ENCODE results near the gene PPP6R2. TPM values are rescaled to one million over a fixed set of nuclear protein-coding genes. Genes with fewer than 3 reads are reported as not detected.

Gene PPP6R2
- total RNA-seq, 2 donors from 2014 or later, result 58.7 to 81.2 TPM

DNA sequence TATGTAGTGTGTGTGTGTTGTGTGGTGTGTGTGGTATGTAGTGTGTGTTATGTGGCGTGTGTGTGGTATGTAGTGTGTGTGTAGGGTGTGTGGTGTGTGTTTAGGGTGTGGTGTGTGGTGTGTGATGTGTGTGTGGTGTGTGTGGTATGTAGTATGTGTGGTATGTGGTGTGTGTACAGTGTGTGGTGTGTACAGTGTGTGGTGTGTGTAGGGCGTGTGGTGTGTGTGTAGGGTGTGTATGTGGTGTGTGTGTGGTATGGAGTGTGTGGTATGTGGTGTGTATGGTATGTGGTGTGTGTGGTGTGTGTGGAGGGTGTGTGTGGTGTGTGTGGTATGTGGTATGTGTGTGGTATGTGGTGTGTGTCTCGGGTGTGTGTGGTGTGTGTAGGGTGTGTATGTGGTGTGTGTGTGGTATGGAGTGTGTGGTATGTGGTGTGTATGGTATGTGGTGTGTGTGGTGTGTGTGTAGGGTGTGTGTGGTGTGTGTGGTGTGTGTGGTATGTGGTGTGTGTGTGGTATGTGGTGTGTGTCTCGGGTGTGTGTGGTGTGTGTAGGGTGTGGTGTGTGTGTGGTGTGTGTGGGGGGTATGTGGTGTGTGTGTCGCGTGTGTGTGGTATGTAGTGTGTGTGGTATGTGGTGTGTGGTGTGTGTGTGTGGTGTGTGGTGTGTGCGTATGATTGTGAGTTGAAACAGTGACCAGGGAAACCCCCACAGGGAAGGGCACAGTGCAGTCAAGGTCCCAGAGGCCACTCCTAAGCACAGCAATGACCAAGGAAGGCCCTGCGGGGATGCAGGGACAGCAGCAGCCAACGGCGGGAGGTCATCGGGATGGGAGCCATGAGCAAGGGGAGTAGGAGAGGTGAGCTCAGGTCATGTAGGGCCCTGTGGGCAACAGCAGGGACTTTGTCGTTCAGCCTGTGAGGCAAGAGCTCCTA, 2.9 kb upstream of the PPP6R2 start:
- WGBS, 2 experiments (ENCODE audit: insufficient coverage in 1 of 2, insufficient read length in 1 of 2), result 85% methylated on average over 9 of the region's 12 CpGs; no CpG with 5 or more reads in 1 of the 2 experiments
- H3K4me1 Mint-ChIP-seq, result no peaks in the 10 kb centered on the region
- H3K4me3 Mint-ChIP-seq, result no peak overlapping the region
- peaks cover 5% of the 10 kb centered on the region for H3K27me3 Mint-ChIP-seq (ENCODE audit: insufficient read depth)
- no peaks in the 10 kb centered on the region for H3K36me3 Mint-ChIP-seq (ENCODE audit: low read depth)
- H3K9me3 Mint-ChIP-seq, result no peaks in the 10 kb centered on the region
- no peak overlapping the region for H3K27ac Mint-ChIP-seq
- no peaks in the 10 kb centered on the region for H3K27me3 ChIP-seq (ENCODE audit: control insufficient read depth, insufficient read depth, low read length, poor library complexity, severe bottlenecking)
- H3K27ac ChIP-seq (ENCODE audit: low read depth, low read length), result no peak overlapping the region
- no peaks in the 10 kb centered on the region for H3K36me3 ChIP-seq (ENCODE audit: control insufficient read depth, insufficient read depth, low read length)
- H3K9me3 ChIP-seq (ENCODE audit: control insufficient read depth, low read length), result peaks cover 11% of the 10 kb centered on the region
- H3K9ac ChIP-seq (ENCODE audit: extremely low read depth, low read length, poor library complexity, severe bottlenecking), result no peak overlapping the region
- TF ChIP-seq, protein P1, sequence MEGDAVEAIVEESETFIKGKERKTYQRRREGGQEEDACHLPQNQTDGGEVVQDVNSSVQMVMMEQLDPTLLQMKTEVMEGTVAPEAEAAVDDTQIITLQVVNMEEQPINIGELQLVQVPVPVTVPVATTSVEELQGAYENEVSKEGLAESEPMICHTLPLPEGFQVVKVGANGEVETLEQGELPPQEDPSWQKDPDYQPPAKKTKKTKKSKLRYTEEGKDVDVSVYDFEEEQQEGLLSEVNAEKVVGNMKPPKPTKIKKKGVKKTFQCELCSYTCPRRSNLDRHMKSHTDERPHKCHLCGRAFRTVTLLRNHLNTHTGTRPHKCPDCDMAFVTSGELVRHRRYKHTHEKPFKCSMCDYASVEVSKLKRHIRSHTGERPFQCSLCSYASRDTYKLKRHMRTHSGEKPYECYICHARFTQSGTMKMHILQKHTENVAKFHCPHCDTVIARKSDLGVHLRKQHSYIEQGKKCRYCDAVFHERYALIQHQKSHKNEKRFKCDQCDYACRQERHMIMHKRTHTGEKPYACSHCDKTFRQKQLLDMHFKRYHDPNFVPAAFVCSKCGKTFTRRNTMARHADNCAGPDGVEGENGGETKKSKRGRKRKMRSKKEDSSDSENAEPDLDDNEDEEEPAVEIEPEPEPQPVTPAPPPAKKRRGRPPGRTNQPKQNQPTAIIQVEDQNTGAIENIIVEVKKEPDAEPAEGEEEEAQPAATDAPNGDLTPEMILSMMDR (conservative IDR thresholded peaks at IDR 0.05), result no peak
- peak; percentile 61 for DNase-seq
- no peak overlapping the region for H3K4me3 ChIP-seq (ENCODE audit: low read length)
- H3K4me1 ChIP-seq (ENCODE audit: control insufficient read depth, insufficient read depth, low read length), result no peaks in the 10 kb centered on the region

DNA sequence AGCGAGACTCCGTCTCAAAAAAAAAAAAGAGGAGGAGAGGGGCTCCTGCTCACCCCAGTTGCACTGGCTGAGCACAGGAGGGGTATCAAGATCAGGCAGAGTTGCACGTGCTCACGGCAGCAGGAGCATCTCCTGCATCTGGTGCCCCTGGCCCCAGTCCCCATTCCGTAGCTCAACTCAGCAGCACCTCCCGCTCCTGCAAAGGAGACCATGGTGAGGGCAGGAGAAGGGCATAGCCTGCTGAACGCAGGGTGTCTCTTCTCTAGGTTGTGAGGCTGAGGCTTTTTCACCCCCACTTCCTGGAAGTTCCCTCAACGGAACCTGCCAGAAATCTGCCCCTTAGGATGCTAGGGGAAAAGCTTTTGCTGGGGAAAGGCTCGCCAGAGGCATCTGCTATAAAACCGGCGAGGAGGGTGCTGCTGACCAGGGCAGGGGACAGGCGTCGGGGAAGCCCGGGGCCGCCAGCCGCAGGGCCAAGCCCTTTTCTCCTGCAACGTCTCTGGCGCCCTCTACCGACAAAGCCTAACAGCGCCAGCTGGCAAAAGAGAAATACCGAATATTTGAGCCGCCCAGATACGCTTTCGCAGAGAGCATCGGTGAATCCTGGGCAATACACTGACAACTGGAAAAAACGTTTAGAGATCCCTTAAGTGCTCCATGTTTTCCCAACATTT, 1.0 kb upstream of the PPP6R2 start:
- WGBS, 2 experiments (ENCODE audit: insufficient coverage in 1 of 2, insufficient read length in 1 of 2), result 19 to 21% methylated on average over 19 to 26 of the region's 26 CpGs
- H3K4me3 ChIP-seq (ENCODE audit: low read length), result peak overlapping the region; percentile 87
- Mint-ChIP-seq H3K9me3 (no peaks in the 10 kb centered on the region), H3K27ac (peak overlapping the region; percentile 92), H3K4me3 (peak overlapping the region; percentile 64), H3K36me3 (ENCODE audit: low read depth) (no peaks in the 10 kb centered on the region), H3K4me1 (no peaks in the 10 kb centered on the region), H3K27me3 (ENCODE audit: insufficient read depth) (peaks cover 5% of the 10 kb centered on the region)
- H3K36me3 ChIP-seq (ENCODE audit: control insufficient read depth, insufficient read depth, low read length), result no peaks in the 10 kb centered on the region
- H3K27me3 ChIP-seq (ENCODE audit: control insufficient read depth, insufficient read depth, low read length, poor library complexity, severe bottlenecking), result no peaks in the 10 kb centered on the region
- peaks cover 11% of the 10 kb centered on the region for H3K9me3 ChIP-seq (ENCODE audit: control insufficient read depth, low read length)
- peak overlapping the region; percentile 67 for H3K9ac ChIP-seq (ENCODE audit: extremely low read depth, low read length, poor library complexity, severe bottlenecking)
- H3K27ac ChIP-seq (ENCODE audit: low read depth, low read length), result peak overlapping the region; percentile 73
- DNase-seq, result peak; percentile 97
- no peaks in the 10 kb centered on the region for H3K4me1 ChIP-seq (ENCODE audit: control insufficient read depth, insufficient read depth, low read length)
- TF ChIP-seq, protein P1 (conservative IDR thresholded peaks at IDR 0.05), result peak; percentile 98

DNA sequence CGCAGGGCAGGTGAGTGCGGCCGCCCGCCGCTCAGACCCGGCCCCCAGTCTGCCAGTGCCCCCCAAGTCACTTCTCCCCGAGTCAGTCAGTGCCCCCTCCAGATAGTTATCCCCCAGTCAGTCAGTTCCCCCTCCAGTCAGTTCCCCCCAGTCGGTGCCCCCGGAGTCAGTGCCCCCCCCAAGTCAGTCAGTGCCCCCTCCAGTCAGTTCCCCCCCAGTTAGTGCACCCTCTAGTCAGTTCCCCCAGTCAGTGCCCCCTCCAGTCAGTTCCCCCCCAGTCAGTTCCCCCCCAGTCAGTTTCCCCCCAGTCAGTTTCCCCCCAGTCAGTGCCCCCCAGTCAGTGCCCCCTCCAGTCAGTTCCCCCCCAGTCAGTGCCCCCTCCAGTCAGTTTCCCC, 411 bp downstream of the PPP6R2 start:
- H3K4me3 ChIP-seq (ENCODE audit: low read length), result peak overlapping the region; percentile 87
- no peaks in the 10 kb centered on the region for H3K36me3 ChIP-seq (ENCODE audit: control insufficient read depth, insufficient read depth, low read length)
- Mint-ChIP-seq H3K27me3 (ENCODE audit: insufficient read depth) (peaks cover 5% of the 10 kb centered on the region), H3K36me3 (ENCODE audit: low read depth) (no peaks in the 10 kb centered on the region), H3K4me3 (peak overlapping the region; percentile 64), H3K4me1 (no peaks in the 10 kb centered on the region), H3K27ac (no peak overlapping the region), H3K9me3 (no peaks in the 10 kb centered on the region)
- H3K4me1 ChIP-seq (ENCODE audit: control insufficient read depth, insufficient read depth, low read length), result no peaks in the 10 kb centered on the region
- H3K9ac ChIP-seq (ENCODE audit: extremely low read depth, low read length, poor library complexity, severe bottlenecking), result peak overlapping the region; percentile 77
- no peak overlapping the region for H3K27ac ChIP-seq (ENCODE audit: low read depth, low read length)
- H3K9me3 ChIP-seq (ENCODE audit: control insufficient read depth, low read length), result peaks cover 1% of the 10 kb centered on the region
- no peaks in the 10 kb centered on the region for H3K27me3 ChIP-seq (ENCODE audit: control insufficient read depth, insufficient read depth, low read length, poor library complexity, severe bottlenecking)
- TF ChIP-seq, protein P1 (conservative IDR thresholded peaks at IDR 0.05), result no peak
- no peak for DNase-seq
- WGBS, 2 experiments (ENCODE audit: insufficient coverage in 1 of 2, insufficient read length in 1 of 2), result 0% methylated on average over 6 of the region's 9 CpGs; no CpG with 5 or more reads in 1 of the 2 experiments

All from endodermal cell (in vitro differentiated cells).